Lower lobe of right lung (tissue), 2 donors: ENCODE measurements around the gene PTGES. TPM values are rescaled to one million over a fixed set of nuclear protein-coding genes. Genes with fewer than 3 reads are reported as not detected.
"Not testable (repeated sequence)": the region's sequence is repeated elsewhere in the genome, so short reads cannot be mapped to it uniquely, and the experiment has no call there.

Experiments used
- ATAC-seq, 2 donors: fragments of 200-7000 bp; cut with Tn5 transposase; one replicate each; pipeline ENCODE4 v1.9.1; 2020 to 2022; ENCODE audit warnings: mild to moderate bottlenecking in 2 of 2, moderate library complexity in 2 of 2
- DNase-seq: peaks from one replicate; pipeline ENCODE4 v3.0.0-alpha.2; 2020
- H3K27ac ChIP-seq: fragments of 200-600 bp; one replicate; pipeline ENCODE4 v1.8.0; 2022
- H3K27me3 ChIP-seq: fragments of 200-600 bp; one replicate; pipeline ENCODE4 v1.8.0; 2022; ENCODE audit warnings: low read depth
- H3K36me3 ChIP-seq: fragments of 200-600 bp; one replicate; pipeline ENCODE4 v1.8.0; 2022; ENCODE audit warnings: mild to moderate bottlenecking
- H3K4me1 ChIP-seq: fragments of 200-600 bp; one replicate; pipeline ENCODE4 v1.8.0; 2022
- H3K4me3 ChIP-seq: fragments of 200-600 bp; one replicate; pipeline ENCODE4 v1.8.0; 2022; ENCODE audit warnings: mild to moderate bottlenecking
- H3K9me3 ChIP-seq: fragments of 200-600 bp; one replicate; pipeline ENCODE4 v1.8.0; 2022
- CTCF ChIP-seq: fragments of 200-600 bp; IDR thresholded peaks from one replicate; pipeline ENCODE4 v1.8.0; 2022; ENCODE audit warnings: antibody characterized with exemption, mild to moderate bottlenecking
- intact Hi-C: fragments of 100-400 bp; cut with DNase I; formaldehyde crosslinking; loops from one replicate; pipeline ENCODE4 v1.11.0; 2022
- total RNA-seq: library from RNA; stranded (reverse); fragmentation: NEBNext Ultra II Directional; extraction: Animal tissue kit (Norgen Biotek cat#: 25700); gene quantifications from one replicate; pipeline ENCODE4 v1.2.1, GENCODE V29; 2021
- donor health status: DM: no; HTN: yes; CAD: no; lungs with severe emphysema.

Gene PTGES
- total RNA-seq, 1 donor from 2014 or later, result 3.9 TPM

DNA sequence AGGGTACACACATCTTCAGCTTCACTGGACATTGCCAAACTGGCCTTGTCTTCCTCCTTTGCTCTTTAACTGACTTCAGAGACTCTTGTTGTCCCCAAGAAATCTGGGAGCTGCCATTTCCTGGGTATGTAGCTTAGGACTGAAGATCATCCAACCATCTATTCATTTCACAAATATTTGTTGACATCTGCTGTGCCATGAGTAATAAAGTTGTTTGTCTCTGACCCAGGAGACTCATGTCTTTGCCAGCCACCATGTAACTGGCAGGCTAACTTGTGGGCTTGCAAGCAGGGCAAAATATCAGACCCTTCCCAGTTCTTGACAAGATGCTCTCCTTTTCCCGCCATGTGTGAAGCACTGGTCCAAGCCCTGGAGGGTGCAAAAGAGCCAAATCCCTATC is 33.0 kb upstream of the PTGES start:
- no peak overlapping the region for H3K4me3 ChIP-seq
- H3K36me3 ChIP-seq, result no peaks in the 10 kb centered on the region
- intact Hi-C loops, result no loop called here
- TF ChIP-seq CTCF, result no peak
- no peaks in the 10 kb centered on the region for H3K4me1 ChIP-seq
- no peaks in the 10 kb centered on the region for H3K9me3 ChIP-seq
- H3K27me3 ChIP-seq, result peaks cover 16% of the 10 kb centered on the region
- no peak overlapping the region for H3K27ac ChIP-seq
- ATAC-seq (no peak), DNase-seq (no peak)

DNA sequence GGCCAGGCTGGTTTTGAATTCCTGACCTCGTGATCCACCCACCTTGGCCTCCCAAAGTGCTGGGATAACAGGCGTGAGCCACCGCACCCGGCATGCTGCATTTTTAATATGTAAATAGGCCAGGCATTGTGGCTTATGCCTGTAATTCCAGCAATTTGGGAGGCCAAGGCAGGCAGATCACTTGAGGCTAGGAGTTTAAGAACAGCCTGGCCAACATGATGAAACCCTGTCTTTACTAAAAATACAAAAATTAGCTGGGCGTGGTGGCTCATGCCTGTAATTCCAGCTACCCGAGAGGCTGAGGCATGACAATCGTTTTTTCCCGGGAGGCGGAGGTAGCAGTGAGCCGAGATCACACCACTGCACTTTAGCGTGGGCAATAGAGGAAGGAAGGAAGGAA is 32.1 kb upstream of the PTGES start:
- H3K27me3 ChIP-seq, result peaks cover 16% of the 10 kb centered on the region
- ATAC-seq, H3K9me3 ChIP-seq, H3K4me1 ChIP-seq, intact Hi-C loops, H3K36me3 ChIP-seq, H3K4me3 ChIP-seq, H3K27ac ChIP-seq, DNase-seq: not testable (repeated sequence)

DNA sequence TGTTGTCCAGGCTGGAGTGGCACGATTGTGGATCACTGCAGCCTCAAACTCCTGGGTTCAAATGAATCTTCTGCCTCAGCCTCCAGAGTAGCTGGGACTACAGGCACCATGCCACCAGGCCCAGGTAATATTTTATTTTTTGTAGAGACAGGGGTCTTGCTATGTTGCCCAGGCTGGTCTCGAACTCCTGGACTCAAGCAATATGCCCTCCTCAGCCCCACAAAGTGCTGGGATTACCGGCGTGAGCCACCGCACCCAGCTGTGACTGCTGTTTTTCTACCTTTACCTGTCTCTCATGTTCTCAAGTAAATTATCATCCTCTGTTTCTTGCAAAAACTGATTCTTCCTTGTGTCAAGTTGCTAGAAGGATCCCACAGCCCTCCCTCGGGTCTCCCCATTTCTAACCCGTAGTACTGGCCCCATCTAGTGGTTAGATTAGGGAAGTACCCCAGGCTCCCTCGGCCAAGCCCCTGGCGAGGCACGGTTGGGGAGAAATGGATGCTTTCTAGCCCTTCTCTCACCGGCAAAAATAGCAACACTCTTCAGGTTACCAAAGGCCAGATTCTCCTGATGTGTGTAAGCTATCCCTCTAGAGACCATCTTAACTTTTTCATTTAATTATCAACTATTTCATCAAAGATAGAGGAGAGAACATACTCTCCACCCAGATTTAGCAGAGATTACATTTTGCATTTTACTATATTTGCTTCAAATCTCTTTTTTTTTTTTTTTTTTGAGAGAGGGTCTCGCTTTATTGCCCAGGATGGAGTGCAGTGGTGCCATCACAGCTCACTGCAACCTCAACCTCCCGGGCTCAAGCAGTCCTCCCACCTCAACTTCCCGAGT is 30.9 kb upstream of the PTGES start:
- H3K27ac ChIP-seq, result no peak overlapping the region
- H3K9me3 ChIP-seq, result no peaks in the 10 kb centered on the region
- H3K36me3 ChIP-seq, result no peaks in the 10 kb centered on the region
- TF ChIP-seq CTCF, result peak; percentile 95
- DNase-seq (peak; percentile 67), ATAC-seq (peak; percentile 94 to 95)
- H3K27me3 ChIP-seq, result peaks cover 16% of the 10 kb centered on the region
- no peak overlapping the region for H3K4me3 ChIP-seq
- no peaks in the 10 kb centered on the region for H3K4me1 ChIP-seq
- intact Hi-C loops, result no loop called here

GRCh38 chr9:129781981-129782380 is 29.1 kb upstream of the PTGES start:
- Histone ChIP-seq H3K4me1 (peaks cover 12% of the 10 kb centered on the region), H3K9me3 (no peaks in the 10 kb centered on the region), H3K27ac (no peak overlapping the region), H3K36me3 (no peaks in the 10 kb centered on the region), H3K4me3 (no peak overlapping the region), H3K27me3 (no peaks in the 10 kb centered on the region)
- intact Hi-C loops, result no loop called here
- DNase-seq (no peak), ATAC-seq (no peak)
- TF ChIP-seq CTCF, result no peak

DNA sequence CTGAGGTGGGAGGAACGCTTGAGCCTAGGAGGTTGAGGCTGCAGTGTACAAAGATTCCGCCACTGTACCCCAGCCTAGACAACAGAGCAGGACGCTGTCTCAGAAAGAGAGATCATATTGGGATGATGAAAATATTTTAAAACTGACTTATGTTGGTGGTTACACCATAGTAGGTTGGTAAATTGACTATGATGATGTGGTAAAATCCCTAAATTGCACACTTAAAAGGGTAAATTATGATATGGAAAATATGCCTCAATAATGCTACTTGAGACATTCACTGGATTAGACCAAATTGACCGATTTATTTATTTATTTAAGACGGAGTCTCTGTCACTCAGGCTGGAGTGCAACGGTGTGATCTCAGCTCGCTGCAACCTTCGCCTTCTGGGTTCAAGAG is 28.3 kb upstream of the PTGES start:
- Histone ChIP-seq H3K36me3 (no peaks in the 10 kb centered on the region), H3K27me3 (no peaks in the 10 kb centered on the region), H3K9me3 (no peaks in the 10 kb centered on the region), H3K27ac (no peak overlapping the region), H3K4me1 (peaks cover 18% of the 10 kb centered on the region), H3K4me3 (no peak overlapping the region)
- TF ChIP-seq CTCF, result no peak
- intact Hi-C loops, result no loop called here
- no peak for DNase-seq
- no peak for ATAC-seq

- H3K36me3 ChIP-seq, result no peaks in the 10 kb centered on the region
- H3K4me1 ChIP-seq, result peaks cover 18% of the 10 kb centered on the region
- no peaks in the 10 kb centered on the region for H3K27me3 ChIP-seq
- no peak for TF ChIP-seq CTCF
- DNase-seq, result no peak
- no peak overlapping the region for H3K27ac ChIP-seq
- no peak for ATAC-seq
- intact Hi-C loops, result no loop called here
- H3K9me3 ChIP-seq, result no peaks in the 10 kb centered on the region
- no peak overlapping the region for H3K4me3 ChIP-seq
These were observed 26.8 kb upstream of the PTGES start for GRCh38 chr9:129779560-129780190.
